ENCODE data around the gene MYO3B. TPM values are rescaled to one million over a fixed set of nuclear protein-coding genes. Genes with fewer than 3 reads are reported as not detected.

Gene MYO3B
- total RNA-seq, 1 experiment from 2014 or later: 0.35 TPM

DNA sequence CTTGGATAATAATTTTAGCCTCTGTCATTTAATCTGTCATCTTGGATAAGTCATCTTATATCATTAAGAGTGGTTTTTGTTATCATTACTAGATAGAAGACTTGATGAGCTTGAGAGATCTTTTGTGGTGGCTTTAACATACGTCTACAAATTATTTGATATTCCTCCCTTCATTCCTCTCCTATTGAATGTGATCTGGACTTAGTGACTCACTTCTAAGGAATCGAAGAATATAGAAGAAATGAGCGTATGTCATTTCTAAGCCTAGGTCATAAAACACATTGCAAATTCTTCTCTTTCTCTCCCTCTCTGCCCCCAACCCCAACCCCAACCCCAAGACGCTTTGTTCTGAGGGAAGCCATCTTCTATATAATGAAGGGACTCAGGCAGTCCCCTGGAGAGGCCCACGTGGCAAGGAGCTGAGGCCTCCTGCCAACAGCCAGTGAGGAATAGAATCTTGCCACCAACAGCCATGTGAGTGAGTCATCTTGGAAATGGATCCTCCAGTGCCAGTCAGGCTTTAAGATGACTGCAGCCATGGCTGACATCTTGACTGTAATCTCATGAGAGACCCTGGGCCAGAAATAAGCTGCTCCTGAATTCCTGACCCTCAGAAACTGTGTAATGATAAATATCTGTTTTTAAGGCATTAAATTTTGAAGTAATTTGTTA, 315.6 kb downstream of the MYO3B start:
- H3K27me3 ChIP-seq (ENCODE audit: control insufficient read depth, insufficient read depth, low read length): no peaks in the 10 kb centered on the region

DNA sequence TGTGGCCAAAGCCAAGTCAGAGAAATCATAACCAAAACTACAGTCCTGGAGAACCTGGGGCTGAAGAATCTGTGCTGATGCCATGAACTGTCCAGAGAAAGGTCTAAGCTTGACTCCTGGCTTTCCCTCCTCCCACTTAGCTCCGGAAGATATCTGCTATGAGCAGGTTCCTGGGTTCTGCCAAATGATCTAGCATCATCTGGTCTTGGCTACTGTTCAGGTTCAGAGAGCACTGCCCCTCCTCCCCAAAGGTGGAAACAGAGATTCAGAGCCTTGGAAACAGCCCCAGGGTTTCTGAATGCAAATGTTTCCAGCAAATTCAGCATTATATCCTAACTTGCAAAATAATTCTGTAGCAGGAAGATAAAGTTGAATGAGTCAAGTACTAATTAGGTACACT, 317.9 kb downstream of the MYO3B start:
- no peak for DNase-seq
- H3K4me3 ChIP-seq (ENCODE audit: insufficient read depth, low read depth, low read length): no peak overlapping the region
- peaks cover 6% of the 10 kb centered on the region; the same call in 1 of the 2 replicates for H3K27me3 ChIP-seq (ENCODE audit: control insufficient read depth, insufficient read depth, low read length)
- no peaks in the 10 kb centered on the region for H3K36me3 ChIP-seq (replicated peaks; ENCODE audit: control insufficient read depth, insufficient read depth, low read length)

More for the DNA sequence above, 315.6 kb downstream of the MYO3B start:
- H3K36me3 ChIP-seq (replicated peaks; ENCODE audit: control insufficient read depth, insufficient read depth, low read length): no peaks in the 10 kb centered on the region
- no peak overlapping the region for H3K4me3 ChIP-seq (ENCODE audit: insufficient read depth, low read depth, low read length)
- DNase-seq: no peak

DNA sequence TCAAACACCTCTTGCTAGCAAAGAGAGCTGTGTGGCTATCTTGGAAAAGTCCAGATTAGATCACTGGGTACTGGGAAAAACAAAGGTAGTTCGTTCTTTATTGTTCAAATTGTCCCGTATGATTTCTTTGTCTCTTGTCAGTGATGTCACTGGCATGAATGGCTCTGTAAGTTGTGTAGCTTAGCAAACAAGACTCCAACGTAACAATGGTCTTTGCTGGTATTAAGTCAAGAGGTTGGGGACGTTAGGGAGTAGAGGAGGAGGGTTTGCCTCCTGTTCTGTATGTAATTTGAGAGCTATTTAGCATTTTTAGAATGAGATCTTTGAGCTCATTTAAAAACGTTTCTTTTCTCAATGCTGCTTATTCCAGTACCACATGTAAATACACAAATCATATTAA, 320.7 kb downstream of the MYO3B start:
- peaks cover 7% of the 10 kb centered on the region; the same call in 1 of the 2 replicates for H3K27me3 ChIP-seq (ENCODE audit: control insufficient read depth, insufficient read depth, low read length)
- no peak overlapping the region for H3K4me3 ChIP-seq (ENCODE audit: insufficient read depth, low read depth, low read length)
- H3K36me3 ChIP-seq (replicated peaks; ENCODE audit: control insufficient read depth, insufficient read depth, low read length): no peaks in the 10 kb centered on the region
- no peak for DNase-seq

DNA sequence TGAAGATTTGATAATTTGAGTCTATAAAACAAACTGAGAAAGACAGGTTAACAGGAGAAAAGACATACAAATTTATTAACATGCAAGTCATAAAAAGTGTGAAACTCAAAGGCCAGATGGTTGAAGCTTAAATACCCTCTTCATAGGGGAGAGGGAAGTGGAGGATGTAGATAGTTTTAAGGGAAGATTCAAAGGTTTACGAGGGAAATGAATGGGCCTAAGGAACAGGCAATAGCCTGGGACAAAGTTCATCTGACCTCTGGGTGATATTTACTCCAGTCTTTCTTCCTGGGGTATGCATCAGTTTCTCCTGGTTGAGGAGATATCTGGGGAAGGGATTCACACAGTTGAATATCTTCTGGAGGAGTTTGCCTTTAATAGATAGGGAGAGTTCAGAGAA, 322.2 kb downstream of the MYO3B start:
- Histone ChIP-seq H3K27me3 (ENCODE audit: control insufficient read depth, insufficient read depth, low read length) (peaks cover 7% of the 10 kb centered on the region; the same call in 1 of the 2 replicates), H3K4me3 (ENCODE audit: insufficient read depth, low read depth, low read length) (no peak overlapping the region)

DNA sequence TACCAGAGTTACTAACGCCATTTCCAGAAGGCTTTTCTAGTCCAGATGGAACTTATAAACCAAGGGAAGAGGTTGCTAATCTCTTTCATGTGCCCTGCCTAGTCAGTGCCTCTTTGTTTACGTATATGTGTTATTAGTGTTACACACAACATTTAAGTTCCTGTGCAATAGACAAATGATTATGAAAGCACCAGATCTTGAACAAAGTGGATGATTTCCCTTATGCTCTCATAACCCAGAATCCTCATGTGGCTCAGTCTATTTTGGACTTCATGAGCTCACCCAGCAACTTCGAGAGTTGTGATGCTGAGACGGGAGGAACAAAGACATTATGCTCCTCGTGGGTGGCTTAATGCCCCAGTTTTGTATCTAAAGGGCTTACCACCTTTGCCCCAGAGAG, 322.8 kb downstream of the MYO3B start:
- no peak for DNase-seq
- peaks cover 7% of the 10 kb centered on the region; the same call in 1 of the 2 replicates for H3K27me3 ChIP-seq (ENCODE audit: control insufficient read depth, insufficient read depth, low read length)
- no peaks in the 10 kb centered on the region for H3K36me3 ChIP-seq (replicated peaks; ENCODE audit: control insufficient read depth, insufficient read depth, low read length)
- no peak overlapping the region for H3K4me3 ChIP-seq (ENCODE audit: insufficient read depth, low read depth, low read length)

More for the DNA sequence above, 322.2 kb downstream of the MYO3B start:
- DNase-seq: no peak
- no peaks in the 10 kb centered on the region for H3K36me3 ChIP-seq (replicated peaks; ENCODE audit: control insufficient read depth, insufficient read depth, low read length)

DNA sequence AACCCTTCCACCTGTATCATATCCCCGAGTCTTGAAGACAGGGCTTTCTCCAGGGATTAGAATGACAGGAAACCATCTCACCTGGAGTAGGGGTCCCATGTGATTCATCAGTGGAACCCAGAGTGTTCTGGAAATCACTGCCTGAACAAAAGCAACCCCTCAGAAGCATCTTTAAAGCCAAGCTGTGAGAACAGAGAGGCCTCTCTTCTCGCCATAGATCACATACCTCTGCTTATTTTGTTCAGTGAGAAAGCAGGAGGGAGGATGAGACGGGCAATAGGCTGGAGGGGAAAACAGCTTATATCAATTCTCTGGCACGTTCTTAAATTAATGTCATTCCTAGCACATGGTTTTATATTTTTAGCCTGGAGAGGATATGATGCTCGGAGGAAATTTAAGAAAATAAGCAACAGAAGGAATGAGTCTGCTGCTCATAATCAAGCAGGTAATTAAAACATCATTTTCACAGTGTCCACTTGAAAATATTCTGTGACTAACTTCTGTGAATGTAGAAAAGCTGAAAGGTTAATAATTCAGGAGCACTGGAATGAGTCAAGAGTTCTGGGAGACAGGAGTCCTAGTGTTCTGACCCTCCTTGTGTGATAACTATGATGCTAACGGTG, 323.6 kb downstream of the MYO3B start:
- Histone ChIP-seq H3K36me3 (replicated peaks; ENCODE audit: control insufficient read depth, insufficient read depth, low read length) (no peaks in the 10 kb centered on the region), H3K4me3 (ENCODE audit: insufficient read depth, low read depth, low read length) (no peak overlapping the region), H3K27me3 (ENCODE audit: control insufficient read depth, insufficient read depth, low read length) (peaks cover 7% of the 10 kb centered on the region; the same call in 1 of the 2 replicates)
- DNase-seq: no peak

DNA sequence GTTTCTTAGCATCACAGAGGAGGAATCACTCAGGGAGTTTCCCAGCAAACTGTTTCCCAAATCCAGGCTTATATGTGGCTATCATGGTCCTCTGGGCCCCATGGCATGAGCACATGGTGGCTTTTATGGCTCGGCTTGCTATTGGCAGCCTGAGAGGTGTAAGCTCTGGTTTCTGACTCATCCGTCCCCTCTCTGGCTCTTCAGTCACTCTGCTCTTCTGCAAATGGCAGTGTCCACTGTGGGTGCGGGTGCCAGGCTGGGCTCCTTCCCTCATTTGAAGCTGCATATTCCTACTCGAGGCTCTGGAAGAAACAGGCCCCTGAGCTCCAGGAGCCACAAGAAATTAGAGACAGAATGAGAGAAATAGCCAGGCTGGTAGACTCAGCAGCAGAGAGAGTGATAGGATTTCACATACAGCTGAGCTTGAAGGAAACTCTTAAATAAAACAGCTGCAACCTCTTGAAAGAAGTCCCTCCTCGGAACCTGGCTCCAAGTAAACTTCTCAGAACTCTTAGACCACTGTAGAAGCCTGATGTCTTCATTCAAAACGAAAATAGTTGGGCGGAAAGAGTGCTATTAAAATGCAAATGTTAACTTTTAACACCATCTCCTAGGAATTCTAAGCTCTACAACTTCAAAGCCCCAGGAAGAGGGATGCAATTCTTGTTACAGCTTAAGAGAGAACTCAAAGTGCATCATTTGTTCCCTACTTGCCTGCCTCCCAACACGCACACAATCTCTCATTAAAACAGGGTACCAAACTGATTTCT, 324.6 kb downstream of the MYO3B start:
- no peak for DNase-seq
- Histone ChIP-seq H3K4me3 (ENCODE audit: insufficient read depth, low read depth, low read length) (no peak overlapping the region), H3K27me3 (ENCODE audit: control insufficient read depth, insufficient read depth, low read length) (peaks cover 7% of the 10 kb centered on the region; the same call in 1 of the 2 replicates), H3K36me3 (replicated peaks; ENCODE audit: control insufficient read depth, insufficient read depth, low read length) (no peaks in the 10 kb centered on the region)

DNA sequence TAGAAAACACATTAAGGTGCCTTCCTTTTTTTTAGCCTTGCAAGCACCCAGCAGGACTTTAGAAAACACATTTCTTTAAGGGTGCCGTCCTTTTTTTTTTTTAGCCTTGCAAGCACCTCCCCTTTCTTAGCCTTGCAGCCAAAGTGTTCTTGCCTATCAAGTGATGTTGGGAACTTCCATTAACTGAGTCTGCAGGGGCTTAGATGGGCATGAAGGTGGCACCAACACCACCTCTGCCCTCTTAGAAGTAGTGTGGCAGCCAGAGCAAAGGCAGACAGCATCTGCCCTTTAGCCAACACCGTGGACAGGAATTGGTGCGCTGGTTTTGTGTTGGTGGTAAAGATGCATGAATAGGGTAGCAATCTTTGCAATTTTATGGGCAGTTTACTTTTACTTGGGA, 325.6 kb downstream of the MYO3B start:
- DNase-seq: no peak
- Histone ChIP-seq H3K4me3 (ENCODE audit: insufficient read depth, low read depth, low read length) (no peak overlapping the region), H3K36me3 (replicated peaks; ENCODE audit: control insufficient read depth, insufficient read depth, low read length) (no peaks in the 10 kb centered on the region)

DNA sequence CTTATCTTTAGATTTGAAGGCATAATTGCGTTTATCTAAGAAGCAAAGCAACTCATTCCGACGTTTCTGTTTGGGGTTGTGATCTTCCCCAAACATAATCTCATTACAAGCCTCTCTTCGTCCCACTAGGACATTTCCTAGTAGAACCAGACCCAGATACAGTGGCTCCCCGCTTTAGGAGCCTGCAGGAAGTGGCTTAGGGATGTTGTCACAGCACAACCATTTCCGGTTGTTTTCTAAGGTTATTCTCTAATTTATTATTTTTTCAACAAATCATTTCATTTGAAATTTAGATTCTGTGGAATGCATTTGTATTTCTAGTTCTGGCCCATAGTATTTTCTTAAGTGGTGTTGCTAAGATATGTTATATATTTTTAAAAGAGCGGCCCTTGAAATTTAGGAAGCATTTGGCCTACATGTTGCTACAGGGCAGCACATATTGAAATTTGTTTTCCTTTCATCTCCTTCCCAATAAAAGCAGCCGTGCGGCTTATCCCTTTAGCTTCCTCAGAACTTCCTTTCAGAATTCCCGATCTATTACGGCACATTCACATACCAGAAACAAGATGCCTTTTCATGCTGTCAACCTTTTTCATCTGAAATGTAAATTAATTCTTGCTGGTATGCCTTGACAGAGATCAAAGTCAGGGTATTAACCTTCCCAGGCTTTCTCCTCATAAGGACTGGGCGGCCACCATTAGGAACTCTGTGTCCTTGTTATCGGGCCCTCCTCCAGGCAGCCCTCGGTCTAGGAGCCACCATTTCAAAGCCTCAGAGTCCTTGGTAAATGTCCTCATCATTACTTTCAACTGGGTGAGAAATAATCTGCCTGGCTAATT, 326.2 kb downstream of the MYO3B start:
- DNase-seq: no peak
- Histone ChIP-seq H3K36me3 (replicated peaks; ENCODE audit: control insufficient read depth, insufficient read depth, low read length) (no peaks in the 10 kb centered on the region), H3K4me3 (ENCODE audit: insufficient read depth, low read depth, low read length) (no peak overlapping the region), H3K27me3 (ENCODE audit: control insufficient read depth, insufficient read depth, low read length) (peaks cover 7% of the 10 kb centered on the region; the same call in 1 of the 2 replicates)

More for the DNA sequence above, 325.6 kb downstream of the MYO3B start:
- peaks cover 7% of the 10 kb centered on the region; the same call in 1 of the 2 replicates for H3K27me3 ChIP-seq (ENCODE audit: control insufficient read depth, insufficient read depth, low read length)

DNA sequence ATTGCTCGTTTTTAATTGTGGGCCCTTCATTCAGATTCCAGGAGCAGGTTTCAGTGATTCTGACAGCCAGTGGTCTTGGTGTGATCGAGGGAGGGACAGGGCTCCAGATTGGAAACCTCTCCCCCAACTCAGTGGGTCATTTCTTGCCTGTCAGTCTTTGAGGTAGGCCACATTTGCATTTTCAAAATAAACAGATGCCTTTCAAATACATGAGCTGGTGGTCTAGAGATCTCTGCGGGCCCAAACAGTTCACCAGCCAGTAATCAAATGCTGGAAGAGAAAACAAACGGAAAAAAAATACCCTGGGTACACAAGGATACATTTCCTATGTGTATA, 326.8 kb downstream of the MYO3B start:
- Histone ChIP-seq H3K27me3 (ENCODE audit: control insufficient read depth, insufficient read depth, low read length) (peaks cover 7% of the 10 kb centered on the region; the same call in 1 of the 2 replicates), H3K4me3 (ENCODE audit: insufficient read depth, low read depth, low read length) (no peak overlapping the region), H3K36me3 (replicated peaks; ENCODE audit: control insufficient read depth, insufficient read depth, low read length) (no peaks in the 10 kb centered on the region)
- DNase-seq: no peak

DNA sequence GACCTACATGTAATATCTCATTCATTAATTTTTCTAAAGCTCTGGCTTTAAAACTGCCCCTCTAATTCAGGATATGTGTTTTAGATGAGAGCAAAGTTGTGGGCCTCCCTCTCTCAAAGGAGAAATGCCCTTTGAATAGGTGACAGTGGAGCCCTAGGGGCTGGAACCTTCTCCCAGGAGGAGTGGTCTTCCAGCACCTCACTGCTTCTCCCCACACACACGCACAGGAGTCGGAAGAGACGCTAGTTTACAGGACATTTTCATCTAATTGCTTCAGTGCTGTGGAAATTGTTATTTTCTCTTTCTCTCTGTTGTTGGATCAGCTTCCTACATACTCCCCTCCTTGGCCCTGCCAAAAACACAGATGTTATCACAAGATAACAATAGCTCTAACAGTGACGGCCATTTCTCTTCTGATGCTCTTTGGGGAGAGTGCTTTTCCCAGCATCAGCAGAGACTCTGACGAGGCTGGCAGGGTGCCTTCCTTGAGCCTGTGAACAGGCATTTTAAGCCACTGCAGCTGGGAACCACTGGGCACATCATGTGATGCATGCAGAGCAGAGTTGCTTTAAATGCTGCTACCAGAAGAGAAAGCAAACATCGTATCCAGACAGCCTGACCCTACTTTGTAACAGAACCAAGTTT, 327.8 kb downstream of the MYO3B start:
- DNase-seq: no peak
- no peak overlapping the region for H3K4me3 ChIP-seq (ENCODE audit: insufficient read depth, low read depth, low read length)
- H3K27me3 ChIP-seq (ENCODE audit: control insufficient read depth, insufficient read depth, low read length): peaks cover 3% of the 10 kb centered on the region; the same call in 1 of the 2 replicates
- H3K36me3 ChIP-seq (replicated peaks; ENCODE audit: control insufficient read depth, insufficient read depth, low read length): no peaks in the 10 kb centered on the region

DNA sequence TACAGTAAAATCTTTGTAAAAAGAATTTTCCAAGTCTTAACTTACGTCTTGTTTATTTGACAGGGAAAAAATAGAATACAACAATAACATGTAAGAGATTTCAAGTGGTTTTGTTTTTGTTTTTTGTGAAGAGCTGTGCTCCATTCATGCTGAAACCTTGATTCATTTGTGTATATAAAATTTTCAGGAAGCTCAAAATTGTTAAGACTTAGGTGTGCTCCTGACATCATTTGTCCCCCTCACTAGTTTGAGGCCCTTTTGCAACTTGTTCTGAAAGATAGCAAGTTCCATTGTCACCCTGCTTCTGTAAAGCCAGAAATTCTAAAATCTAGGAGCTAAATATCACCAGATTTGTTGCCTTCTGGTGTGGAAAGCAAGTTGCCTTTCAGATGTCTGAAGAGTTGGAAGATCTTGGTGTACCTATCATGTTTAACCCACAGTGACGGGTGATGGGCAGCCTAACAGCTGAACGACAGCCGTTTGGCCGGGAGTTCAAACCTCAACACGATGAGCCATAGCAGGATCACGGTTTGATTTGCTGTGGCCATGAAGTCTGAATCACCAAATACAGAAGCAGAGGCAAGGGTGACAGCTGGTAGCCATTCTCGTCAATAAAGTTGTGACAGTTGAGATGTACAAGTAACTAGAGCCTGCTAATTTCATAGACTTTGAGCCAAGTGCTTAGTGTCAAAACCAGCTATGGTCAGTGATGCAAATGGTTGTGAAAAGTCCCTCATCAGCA, 331.7 kb downstream of the MYO3B start:
- no peak for DNase-seq
- Histone ChIP-seq H3K27me3 (ENCODE audit: control insufficient read depth, insufficient read depth, low read length) (no peaks in the 10 kb centered on the region), H3K4me3 (ENCODE audit: insufficient read depth, low read depth, low read length) (no peak overlapping the region), H3K36me3 (replicated peaks; ENCODE audit: control insufficient read depth, insufficient read depth, low read length) (no peaks in the 10 kb centered on the region)

DNA sequence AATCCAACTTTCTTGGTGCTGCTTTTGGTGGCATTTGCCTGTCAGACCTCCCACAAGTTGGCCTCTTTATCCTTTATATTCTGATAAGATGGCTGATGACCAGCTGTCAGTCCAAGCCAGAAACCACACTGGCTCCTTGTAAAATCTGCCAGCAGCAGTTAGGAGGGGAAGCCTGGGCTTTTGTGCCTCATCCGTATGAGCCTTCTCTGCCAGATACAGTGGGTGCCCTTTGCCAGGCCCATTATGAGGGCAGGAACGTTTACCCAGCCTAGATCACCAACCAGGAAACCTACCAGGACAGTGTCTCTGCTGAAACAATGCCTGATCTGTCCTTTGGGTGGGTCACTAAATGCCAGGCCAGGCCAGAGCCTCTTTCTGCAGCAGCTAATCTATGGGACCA, 334.3 kb downstream of the MYO3B start:
- H3K4me3 ChIP-seq (ENCODE audit: insufficient read depth, low read depth, low read length): no peak overlapping the region
- H3K36me3 ChIP-seq (replicated peaks; ENCODE audit: control insufficient read depth, insufficient read depth, low read length): no peaks in the 10 kb centered on the region
- no peak for DNase-seq
- H3K27me3 ChIP-seq (ENCODE audit: control insufficient read depth, insufficient read depth, low read length): no peaks in the 10 kb centered on the region
